OCI-LY1 (cell line): ENCODE measurements around the gene NPIPB6.

Source experiments
- H2AFZ ChIP-seq: fragments of 200-600 bp; sonication (generic), shearing (Covaris generic); 2 replicates; pipeline ENCODE4 v1.6.0; 2014; ENCODE audit warnings: antibody characterized with exemption, mild to moderate bottlenecking, low read length
- H3F3A ChIP-seq: fragments of 200-600 bp; sonication (generic), shearing (Covaris generic); 2 replicates; pipeline ENCODE4 v1.6.0; 2014; ENCODE audit warnings: mild to moderate bottlenecking, antibody characterized with exemption, low read length, moderate library complexity; ENCODE audit not compliant: insufficient read depth
- H3K27ac ChIP-seq: fragments of 200-600 bp; sonication (generic); 2 replicates; pipeline ENCODE4 v1.5.1; 2014; ENCODE audit warnings: low read length, mixed run types, mild to moderate bottlenecking, low read depth; ENCODE audit not compliant: poor library complexity, severe bottlenecking
- H3K27me3 ChIP-seq: fragments of 200-600 bp; sonication (generic); 2 replicates; pipeline ENCODE4 v1.6.0; 2014; ENCODE audit warnings: antibody characterized with exemption, mild to moderate bottlenecking, low read length, moderate library complexity; ENCODE audit not compliant: insufficient read depth
- H3K36me3 ChIP-seq: fragments of 200-600 bp; sonication (generic); 2 replicates; pipeline ENCODE4 v1.6.1; 2014; ENCODE audit warnings: mild to moderate bottlenecking, antibody characterized with exemption, low read length, moderate library complexity, mixed read lengths; ENCODE audit not compliant: insufficient read depth
- H3K4me1 ChIP-seq: fragments of 200-600 bp; sonication (generic); 2 replicates; pipeline ENCODE4 v1.5.1; 2014; ENCODE audit warnings: mild to moderate bottlenecking, low read length, moderate library complexity; ENCODE audit not compliant: insufficient read depth, severe bottlenecking
- H3K4me2 ChIP-seq: fragments of 200-600 bp; sonication (generic), shearing (Covaris generic); 2 replicates; pipeline ENCODE4 v1.6.1; 2014; ENCODE audit warnings: low read length
- H3K4me3 ChIP-seq: fragments of 200-600 bp; sonication (generic); 2 replicates; pipeline ENCODE4 v1.5.1; 2014; ENCODE audit warnings: low read length, low read depth, mild to moderate bottlenecking, mixed read lengths; ENCODE audit not compliant: poor library complexity, severe bottlenecking
- H3K79me2 ChIP-seq: fragments of 200-600 bp; shearing (Covaris generic); 2 replicates; pipeline ENCODE4 v1.6.1; 2016; ENCODE audit warnings: mixed run types, low read length, mixed read lengths; ENCODE audit not compliant: insufficient read depth
- H3K9ac ChIP-seq: fragments of 200-600 bp; sonication (generic), shearing (Covaris generic); 2 replicates; pipeline ENCODE4 v1.6.1; 2014; ENCODE audit warnings: mild to moderate bottlenecking, low read length, mixed read lengths
- H3K9me2 ChIP-seq: fragments of 200-600 bp; sonication (generic), shearing (Covaris generic); 2 replicates; pipeline ENCODE4 v1.6.1; 2014; ENCODE audit warnings: low read depth, mild to moderate bottlenecking, low read length, mixed read lengths
- H3K9me3 ChIP-seq: fragments of 200-600 bp; shearing (Covaris generic); 2 replicates; pipeline ENCODE4 v1.6.1; 2014; ENCODE audit warnings: low read length, mixed read lengths
- H4K20me1 ChIP-seq: fragments of 200-600 bp; sonication (generic), shearing (Covaris generic); 2 replicates; pipeline ENCODE4 v1.6.0; 2016; ENCODE audit warnings: mild to moderate bottlenecking, low read length; ENCODE audit not compliant: insufficient read depth
- CTCF ChIP-seq: fragments of 200-600 bp; sonication (generic), shearing (Covaris generic); IDR thresholded peaks from 2 replicates; pipeline ENCODE4 v1.5.1; 2017; ENCODE audit warnings: mild to moderate bottlenecking, antibody characterized with exemption, low read length, moderate library complexity, mixed read lengths
- EZH2 ChIP-seq: fragments of 200-600 bp; sonication (generic), shearing (Covaris generic); IDR thresholded peaks from 2 replicates; pipeline ENCODE4 v1.8.0; 2017; ENCODE audit warnings: borderline replicate concordance, mixed run types, mild to moderate bottlenecking, antibody characterized with exemption, low read length, moderate library complexity, mixed read lengths

The NPIPB6 gene

GRCh38 chr16:28308794-28309584 lies 54.3 kb downstream of the NPIPB6 start:
- Histone ChIP-seq H3K4me3 (no peak overlapping the region), H3K4me2 (no peak overlapping the region), H3K79me2 (no peaks in the 10 kb centered on the region), H3K27me3 (no peaks in the 10 kb centered on the region), H3K9ac (no peak overlapping the region), H3K36me3 (no peaks in the 10 kb centered on the region), H3K4me1 (no peaks in the 10 kb centered on the region), H3K9me3 (no peaks in the 10 kb centered on the region), H4K20me1 (no peaks in the 10 kb centered on the region), H3K27ac (no peak overlapping the region), H2AFZ (no peak overlapping the region), H3F3A (no peaks in the 10 kb centered on the region), H3K9me2 (no peaks in the 10 kb centered on the region)
- no peak for TF ChIP-seq CTCF

- Histone ChIP-seq H4K20me1 (no peaks in the 10 kb centered on the region), H2AFZ (no peak overlapping the region), H3K4me1 (no peaks in the 10 kb centered on the region), H3K4me2 (no peak overlapping the region), H3K27ac (no peak overlapping the region), H3K79me2 (no peaks in the 10 kb centered on the region), H3K4me3 (no peak overlapping the region), H3K9me3 (no peaks in the 10 kb centered on the region), H3K27me3 (0 out of 2 replicates have a peak, but pooled peaks cover 3% of the 10 kb centered on the region), H3K9ac (no peak overlapping the region), H3K36me3 (no peaks in the 10 kb centered on the region), H3K9me2 (no peaks in the 10 kb centered on the region), H3F3A (no peaks in the 10 kb centered on the region)
- TF ChIP-seq CTCF = no peak
- TF ChIP-seq EZH2 = no peak
Measured at GRCh38 chr16:28307936-28308335, 55.4 kb downstream of the NPIPB6 start.

- Histone ChIP-seq H3K9me2 (no peaks in the 10 kb centered on the region), H3K36me3 (no peaks in the 10 kb centered on the region), H3K79me2 (no peaks in the 10 kb centered on the region), H3K9me3 (no peaks in the 10 kb centered on the region), H3K4me2 (no peak overlapping the region), H3K4me1 (no peaks in the 10 kb centered on the region), H3K4me3 (no peak overlapping the region), H2AFZ (no peak overlapping the region), H3K27me3 (0 out of 2 replicates have a peak, but pooled peaks cover 6% of the 10 kb centered on the region), H3K9ac (no peak overlapping the region), H3F3A (no peaks in the 10 kb centered on the region), H3K27ac (no peak overlapping the region), H4K20me1 (no peaks in the 10 kb centered on the region)
- TF ChIP-seq EZH2 (no peak), CTCF (no peak)
Measured at GRCh38 chr16:28304214-28304613, 59.1 kb downstream of the NPIPB6 start.
